H9 (cell line): Measurements from ENCODE around the gene ZNF584. TPM values are rescaled to one million over a fixed set of nuclear protein-coding genes. Genes with fewer than 3 reads are reported as not detected.

Experiments
- DNase-seq: peaks from one replicate; pipeline ENCODE4 v3.0.0-alpha.2; 2017
- H2AFZ ChIP-seq: one replicate; pipeline ENCODE4 v1.6.1; 2013; ENCODE audit warnings: mild to moderate bottlenecking, low read length, control low read depth, moderate library complexity
- H2AK5ac ChIP-seq: 2 replicates; pipeline ENCODE4 v1.6.1; 2013; ENCODE audit warnings: low read length, control low read depth, mixed read lengths; ENCODE audit not compliant: insufficient read length
- H2BK120ac ChIP-seq: one replicate; pipeline ENCODE4 v1.6.1; 2013; ENCODE audit warnings: low read depth, mild to moderate bottlenecking, low read length, control low read depth, inconsistent platforms; ENCODE audit not compliant: poor library complexity, severe bottlenecking
- H2BK12ac ChIP-seq: 2 replicates; pipeline ENCODE4 v1.6.1; 2013; ENCODE audit warnings: low read length, control low read depth, mixed read lengths, low read depth; ENCODE audit not compliant: insufficient read length
- H2BK15ac ChIP-seq: 2 replicates; pipeline ENCODE4 v1.6.1; 2013; ENCODE audit warnings: low read depth, low read length, control low read depth
- H2BK20ac ChIP-seq: one replicate; pipeline ENCODE4 v1.6.1; 2013; ENCODE audit warnings: low read depth, mild to moderate bottlenecking, low read length, control low read depth, inconsistent platforms; ENCODE audit not compliant: poor library complexity, severe bottlenecking
- H2BK5ac ChIP-seq: 2 replicates; pipeline ENCODE4 v1.6.1; 2013; ENCODE audit warnings: low read length, control low read depth, mixed read lengths; ENCODE audit not compliant: insufficient read length
- H3K14ac ChIP-seq: 2 replicates; pipeline ENCODE4 v1.6.1; 2013; ENCODE audit warnings: low read length, control low read depth; ENCODE audit not compliant: insufficient read depth
- H3K18ac ChIP-seq: 2 replicates; pipeline ENCODE4 v1.6.1; 2013; ENCODE audit warnings: low read depth, mild to moderate bottlenecking, mixed read lengths, low read length, control low read depth; ENCODE audit not compliant: insufficient read length
- H3K23ac ChIP-seq: 2 replicates; pipeline ENCODE4 v1.6.1; 2013; ENCODE audit warnings: low read length, control low read depth, mixed read lengths, low read depth; ENCODE audit not compliant: insufficient read length
- H3K23me2 ChIP-seq: 2 replicates; pipeline ENCODE4 v1.6.1; 2013; ENCODE audit warnings: low read depth, mild to moderate bottlenecking, mixed read lengths, low read length, control low read depth; ENCODE audit not compliant: insufficient read length, poor library complexity, severe bottlenecking
- H3K27ac ChIP-seq: 2 replicates; pipeline ENCODE4 v1.5.1; 2013; ENCODE audit warnings: low read length, control low read depth, mixed read lengths, low read depth; ENCODE audit not compliant: insufficient read length
- H3K27me3 ChIP-seq: 2 replicates; pipeline ENCODE4 v1.6.1; 2013; ENCODE audit warnings: low read length, control low read depth, inconsistent platforms; ENCODE audit not compliant: insufficient read depth
- H3K4ac ChIP-seq: 2 replicates; pipeline ENCODE4 v1.6.1; 2013; ENCODE audit warnings: low read depth, mild to moderate bottlenecking, control low read depth, inconsistent platforms, low read length, moderate library complexity
- H3K4me1 ChIP-seq: 2 replicates; pipeline ENCODE4 v1.6.1; 2013; ENCODE audit warnings: low read length, control low read depth, inconsistent platforms; ENCODE audit not compliant: insufficient read depth
- H3K4me2 ChIP-seq: 2 replicates; pipeline ENCODE4 v1.6.1; 2013; ENCODE audit warnings: low read length, control low read depth, mixed read lengths; ENCODE audit not compliant: insufficient read length, insufficient read depth
- H3K56ac ChIP-seq: 2 replicates; pipeline ENCODE4 v1.6.1; 2013; ENCODE audit warnings: low read depth, mild to moderate bottlenecking, mixed read lengths, low read length, control low read depth; ENCODE audit not compliant: insufficient read length
- H3K79me1 ChIP-seq: 2 replicates; pipeline ENCODE4 v1.6.1; 2013; ENCODE audit warnings: low read depth, mild to moderate bottlenecking, moderate library complexity, low read length, control low read depth, inconsistent platforms; ENCODE audit not compliant: insufficient read depth, poor library complexity, severe bottlenecking
- H3K79me2 ChIP-seq: 2 replicates; pipeline ENCODE4 v1.6.1; 2013; ENCODE audit warnings: low read length, control low read depth, inconsistent platforms; ENCODE audit not compliant: insufficient read depth
- H3K9ac ChIP-seq: 2 replicates; pipeline ENCODE4 v1.6.1; 2013; ENCODE audit warnings: low read length, control low read depth, mixed read lengths; ENCODE audit not compliant: insufficient read length; ENCODE audit errors: extremely low read depth
- H3K9me3 ChIP-seq: one replicate; pipeline ENCODE4 v1.6.1; 2013; ENCODE audit warnings: low read depth, low read length, inconsistent platforms; ENCODE audit not compliant: control insufficient read depth
- H3T11ph ChIP-seq: one replicate; pipeline ENCODE4 v1.6.1; 2013; ENCODE audit warnings: mild to moderate bottlenecking, low read length, control low read depth, inconsistent platforms
- H4K20me1 ChIP-seq: one replicate; pipeline ENCODE4 v1.6.1; 2013; ENCODE audit not compliant: control insufficient read depth, insufficient read length, insufficient read depth
- H4K5ac ChIP-seq: 2 replicates; pipeline ENCODE4 v1.6.1; 2013; ENCODE audit warnings: low read depth, mild to moderate bottlenecking, mixed read lengths, low read length, control low read depth; ENCODE audit not compliant: insufficient read length
- H4K8ac ChIP-seq: replicated peaks from 2 replicates; pipeline ENCODE4 v1.6.1; 2013; ENCODE audit warnings: low read length, control low read depth, mixed read lengths, low read depth; ENCODE audit not compliant: insufficient read length
- H4K91ac ChIP-seq: 2 replicates; pipeline ENCODE4 v1.6.1; 2013; ENCODE audit warnings: low read depth, mild to moderate bottlenecking, moderate library complexity, mixed read lengths, low read length, control low read depth; ENCODE audit not compliant: insufficient read length
- H3K27ac Mint-ChIP-seq, 3 experiments: 2 replicates in 2 of 3; 3 replicates in 1 of 3; pipeline ENCODE4 v1.8.0; 2020 to 2021; ENCODE audit warnings: mixed read lengths in 3 of 3, mild to moderate bottlenecking in 1 of 3, moderate library complexity in 1 of 3
- H3K27me3 Mint-ChIP-seq: 2 replicates; pipeline ENCODE4 v1.8.0; 2021; ENCODE audit warnings: low read depth, mild to moderate bottlenecking, moderate library complexity, mixed read lengths
- H3K36me3 Mint-ChIP-seq, 3 experiments: 2 replicates in 2 of 3; 3 replicates in 1 of 3; pipeline ENCODE4 v1.8.0; 2020 to 2021; ENCODE audit warnings: low read depth in 3 of 3, mixed read lengths in 3 of 3; ENCODE audit not compliant: insufficient read depth in 1 of 3
- H3K4me1 Mint-ChIP-seq, 2 experiments: 2 replicates each; pipeline ENCODE4 v1.8.0; 2020; ENCODE audit warnings: mixed read lengths in 2 of 2
- H3K4me3 Mint-ChIP-seq, 2 experiments: 2 replicates in 1 of 2; 3 replicates in 1 of 2; pipeline ENCODE4 v1.8.0; 2020 to 2021; ENCODE audit warnings: mild to moderate bottlenecking in 2 of 2, mixed read lengths in 2 of 2, moderate library complexity in 1 of 2
- H3K9me3 Mint-ChIP-seq, 2 experiments: 2 replicates in 1 of 2; 3 replicates in 1 of 2; pipeline ENCODE4 v1.8.0; 2020; ENCODE audit warnings: mild to moderate bottlenecking in 2 of 2, mixed read lengths in 2 of 2, moderate library complexity in 1 of 2
- CTCF ChIP-seq: fragments of 200-600 bp; sonication (generic); conservative IDR thresholded peaks from 3 replicates; pipeline ENCODE4 v1.8.0; 2021; ENCODE audit warnings: antibody characterized with exemption, mild to moderate bottlenecking
- WGBS: extraction: QIAGEN DNeasy Blood & Tissue Kit; methylation state at CpG from one replicate; pipeline ENCODE4 v1.1.7; 2013; ENCODE audit warnings: missing lambda C conversion rate, low lambda C conversion rate, mixed read lengths; ENCODE audit not compliant: insufficient read length; ENCODE audit errors: extremely low coverage; 5-methylcytosine and 5-hydroxymethylcytosine counted together
- total RNA-seq: library from RNA; stranded (reverse); gene quantifications from 2 replicates; pipeline ENCODE4 v1.2.1, GENCODE V29; 2021

The ZNF584 gene
- total RNA-seq, 1 experiment from 2014 or later: 7.4 TPM

DNA sequence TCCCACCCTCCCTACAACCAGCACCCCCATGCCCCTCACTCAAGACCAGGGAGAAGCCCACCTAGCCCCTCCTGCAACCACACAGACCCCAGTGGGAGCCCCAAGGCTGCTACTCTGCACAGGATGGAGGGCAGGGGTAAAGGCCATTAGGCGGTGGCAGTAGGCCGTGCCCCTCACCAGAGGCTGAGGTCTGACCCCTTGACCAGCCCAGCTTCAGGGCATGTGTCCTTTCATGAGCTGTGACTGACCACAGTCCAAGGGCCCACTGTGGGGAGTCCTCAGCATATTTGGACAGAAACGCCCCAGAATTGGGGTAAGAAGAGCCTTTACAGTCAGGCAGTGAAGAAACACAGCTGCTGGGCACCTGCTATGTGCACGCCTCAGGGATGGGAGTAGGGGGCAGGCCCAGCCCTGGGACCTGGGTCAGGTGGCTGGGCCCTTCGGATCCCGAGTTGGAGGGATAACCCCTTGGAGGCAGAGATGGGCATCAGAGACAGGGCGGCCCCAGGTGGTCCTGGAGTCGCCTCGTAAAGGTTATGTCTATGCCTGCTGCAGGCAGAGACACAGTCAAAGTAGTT lies 23.0 kb upstream of the ZNF584 start:
- H3K9ac ChIP-seq: peak overlapping the region; percentile 82
- no peaks in the 10 kb centered on the region for H3K27me3 Mint-ChIP-seq
- H3K4me3 Mint-ChIP-seq: peak overlapping the region; percentile 95 to 99
- H3T11ph ChIP-seq: no peak overlapping the region
- H3K27me3 ChIP-seq: no peaks in the 10 kb centered on the region
- no peak overlapping the region for H2AFZ ChIP-seq
- H4K20me1 ChIP-seq: no peaks in the 10 kb centered on the region
- peaks cover 11% of the 10 kb centered on the region for H3K23me2 ChIP-seq
- peaks cover 10% of the 10 kb centered on the region; the same call in 1 of the 2 replicates for H3K79me2 ChIP-seq
- no peak overlapping the region for H3K27ac ChIP-seq
- H3K4me2 ChIP-seq: peak overlapping the region; percentile 94
- no peaks in the 10 kb centered on the region for H3K9me3 Mint-ChIP-seq
- H2AK5ac ChIP-seq: no peak overlapping the region
- H2BK120ac ChIP-seq: no peak overlapping the region
- H2BK5ac ChIP-seq: no peak overlapping the region
- peak overlapping the region; percentile 29 for H3K18ac ChIP-seq
- H4K91ac ChIP-seq: no peak overlapping the region
- H3K4ac ChIP-seq: no peak overlapping the region
- H2BK20ac ChIP-seq: no peak overlapping the region
- H3K79me1 ChIP-seq: no peaks in the 10 kb centered on the region
- peak overlapping the region in 2 of 3 experiments; percentile 98 to 99; a peak in 4 of 7 replicates for H3K27ac Mint-ChIP-seq
- no CpG with 5 or more reads among the region's 9 CpGs for WGBS
- no peak overlapping the region; the same call in 1 of the 2 replicates for H2BK15ac ChIP-seq
- peaks cover 17 to 30% of the 10 kb centered on the region in 2 experiments for H3K4me1 Mint-ChIP-seq
- no peak overlapping the region for H2BK12ac ChIP-seq
- H3K36me3 Mint-ChIP-seq: peaks cover 24 to 26% (median 24%) of the 10 kb centered on the region in 3 experiments
- no peak overlapping the region for H3K56ac ChIP-seq
- TF ChIP-seq CTCF: no peak
- H4K8ac ChIP-seq: no peak overlapping the region
- no peak for DNase-seq
- no peaks in the 10 kb centered on the region for H3K9me3 ChIP-seq
- H3K23ac ChIP-seq: no peak overlapping the region
- H3K14ac ChIP-seq: no peak overlapping the region
- H3K4me1 ChIP-seq: peaks cover 4% of the 10 kb centered on the region; the same call in 1 of the 2 replicates
- H4K5ac ChIP-seq: no peak overlapping the region
